Trophoblast cell (in vitro differentiated cells and primary cell): ENCODE measurements around the gene GNAT1.

Experiments used
- DNase-seq, 2 donors: peaks; one replicate each; pipeline ENCODE4 v3.0.0-alpha.2; 2016
- H2AFZ ChIP-seq: 2 replicates; pipeline ENCODE4 v1.6.1; 2013; ENCODE audit warnings: low read length, moderate library complexity, mild to moderate bottlenecking; ENCODE audit not compliant: insufficient read depth, poor library complexity
- H2AK5ac ChIP-seq: 2 replicates; pipeline ENCODE4 v1.6.1; 2013; ENCODE audit warnings: mild to moderate bottlenecking, low read length
- H2BK120ac ChIP-seq: 2 replicates; pipeline ENCODE4 v1.6.1; 2013; ENCODE audit warnings: low read length, mild to moderate bottlenecking, moderate library complexity; ENCODE audit not compliant: insufficient read depth, poor library complexity
- H2BK12ac ChIP-seq: 2 replicates; pipeline ENCODE4 v1.6.1; 2013; ENCODE audit warnings: mild to moderate bottlenecking, low read length, moderate library complexity
- H2BK5ac ChIP-seq: 2 replicates; pipeline ENCODE4 v1.6.1; 2013; ENCODE audit warnings: low read length, low read depth, moderate library complexity, mild to moderate bottlenecking; ENCODE audit not compliant: poor library complexity
- H3K14ac ChIP-seq: 2 replicates; pipeline ENCODE4 v1.6.1; 2013; ENCODE audit warnings: mild to moderate bottlenecking, low read length
- H3K18ac ChIP-seq: 2 replicates; pipeline ENCODE4 v1.6.1; 2013; ENCODE audit warnings: mild to moderate bottlenecking, low read length
- H3K23ac ChIP-seq: 2 replicates; pipeline ENCODE4 v1.6.1; 2013; ENCODE audit warnings: low read length
- H3K27ac ChIP-seq: 2 replicates; pipeline ENCODE4 v1.5.1; 2013; ENCODE audit warnings: low read depth, mild to moderate bottlenecking, inconsistent platforms, low read length, moderate library complexity
- H3K27me3 ChIP-seq: 2 replicates; pipeline ENCODE4 v1.6.1; 2013; ENCODE audit warnings: inconsistent platforms, mild to moderate bottlenecking, low read length, moderate library complexity; ENCODE audit not compliant: insufficient read depth
- H3K36me3 ChIP-seq, 2 experiments: 1 replicate in 1 of 2; 2 replicates in 1 of 2; pipeline ENCODE4 v1.6.1; 2013; ENCODE audit warnings: low read length in 2 of 2, mild to moderate bottlenecking in 2 of 2, moderate library complexity in 1 of 2; ENCODE audit not compliant: insufficient read depth in 2 of 2, control insufficient read depth in 1 of 2
- H3K4ac ChIP-seq: 2 replicates; pipeline ENCODE4 v1.6.1; 2013; ENCODE audit warnings: low read depth, mild to moderate bottlenecking, low read length, moderate library complexity
- H3K4me1 ChIP-seq, 2 experiments: 1 replicate in 1 of 2; 2 replicates in 1 of 2; pipeline ENCODE4 v1.6.1; 2013; ENCODE audit warnings: low read length in 2 of 2, mild to moderate bottlenecking in 2 of 2, moderate library complexity in 1 of 2; ENCODE audit not compliant: insufficient read depth in 2 of 2, control insufficient read depth in 1 of 2
- H3K4me2 ChIP-seq: 2 replicates; pipeline ENCODE4 v1.6.1; 2013; ENCODE audit warnings: inconsistent platforms, mild to moderate bottlenecking, low read length, moderate library complexity
- H3K4me3 ChIP-seq: 2 replicates; pipeline ENCODE4 v1.5.1; 2013; ENCODE audit warnings: mild to moderate bottlenecking, low read depth, low read length, inconsistent platforms
- H3K79me1 ChIP-seq: one replicate; pipeline ENCODE4 v1.6.1; 2013; ENCODE audit warnings: low read length
- H3K79me2 ChIP-seq: 2 replicates; pipeline ENCODE4 v1.6.1; 2013; ENCODE audit warnings: low read length, mild to moderate bottlenecking; ENCODE audit not compliant: control insufficient read depth, insufficient read depth, poor library complexity
- H3K9ac ChIP-seq: 2 replicates; pipeline ENCODE4 v1.6.1; 2013; ENCODE audit warnings: mild to moderate bottlenecking, low read length
- H3K9me3 ChIP-seq: 2 replicates; pipeline ENCODE4 v1.6.1; 2013; ENCODE audit warnings: low read depth, mild to moderate bottlenecking, control low read depth, inconsistent platforms, low read length; ENCODE audit not compliant: insufficient read depth
- H4K12ac ChIP-seq: 2 replicates; pipeline ENCODE4 v1.6.1; 2013; ENCODE audit warnings: low read depth, mild to moderate bottlenecking, low read length, moderate library complexity
- H4K8ac ChIP-seq: 2 replicates; pipeline ENCODE4 v1.6.1; 2013; ENCODE audit warnings: low read depth, mild to moderate bottlenecking, low read length, moderate library complexity
- H4K91ac ChIP-seq: one replicate; pipeline ENCODE4 v1.6.1; 2013; ENCODE audit warnings: low read depth, mild to moderate bottlenecking, low read length, moderate library complexity
- WGBS: extraction: QIAGEN DNeasy Blood & Tissue Kit; methylation state at CpG from one replicate; pipeline ENCODE4 v1.1.7; 2013; ENCODE audit warnings: missing lambda C conversion rate; ENCODE audit not compliant: insufficient read length, insufficient coverage; ENCODE audit errors: extremely low coverage; 5-methylcytosine and 5-hydroxymethylcytosine counted together

The GNAT1 gene

GRCh38 chr3:50194903-50195500 is 3.6 kb downstream of the GNAT1 start:
- no peak overlapping the region for H3K14ac ChIP-seq
- no peaks in the 10 kb centered on the region for H3K9me3 ChIP-seq
- no peak overlapping the region for H3K4me2 ChIP-seq
- no peak overlapping the region for H2AFZ ChIP-seq
- H3K4ac ChIP-seq: no peak overlapping the region
- H2BK5ac ChIP-seq: no peak overlapping the region
- no peak for DNase-seq
- H3K23ac ChIP-seq: no peak overlapping the region
- no peak overlapping the region for H3K9ac ChIP-seq
- H2BK120ac ChIP-seq: no peak overlapping the region
- no peak overlapping the region for H4K8ac ChIP-seq
- peak overlapping the region; percentile 27 for H4K91ac ChIP-seq
- peaks cover 0 to 4% of the 10 kb centered on the region in 2 experiments for H3K4me1 ChIP-seq
- no peaks in the 10 kb centered on the region for H3K36me3 ChIP-seq
- no peak overlapping the region for H2BK12ac ChIP-seq
- no peaks in the 10 kb centered on the region for H3K79me2 ChIP-seq
- WGBS: no CpG with 5 or more reads among the region's 14 CpGs
- no peaks in the 10 kb centered on the region for H3K27me3 ChIP-seq
- no peaks in the 10 kb centered on the region for H3K79me1 ChIP-seq
- no peak overlapping the region for H3K18ac ChIP-seq
- H3K27ac ChIP-seq: no peak overlapping the region
- H2AK5ac ChIP-seq: no peak overlapping the region
- no peak overlapping the region for H3K4me3 ChIP-seq
- H4K12ac ChIP-seq: no peak overlapping the region

DNA sequence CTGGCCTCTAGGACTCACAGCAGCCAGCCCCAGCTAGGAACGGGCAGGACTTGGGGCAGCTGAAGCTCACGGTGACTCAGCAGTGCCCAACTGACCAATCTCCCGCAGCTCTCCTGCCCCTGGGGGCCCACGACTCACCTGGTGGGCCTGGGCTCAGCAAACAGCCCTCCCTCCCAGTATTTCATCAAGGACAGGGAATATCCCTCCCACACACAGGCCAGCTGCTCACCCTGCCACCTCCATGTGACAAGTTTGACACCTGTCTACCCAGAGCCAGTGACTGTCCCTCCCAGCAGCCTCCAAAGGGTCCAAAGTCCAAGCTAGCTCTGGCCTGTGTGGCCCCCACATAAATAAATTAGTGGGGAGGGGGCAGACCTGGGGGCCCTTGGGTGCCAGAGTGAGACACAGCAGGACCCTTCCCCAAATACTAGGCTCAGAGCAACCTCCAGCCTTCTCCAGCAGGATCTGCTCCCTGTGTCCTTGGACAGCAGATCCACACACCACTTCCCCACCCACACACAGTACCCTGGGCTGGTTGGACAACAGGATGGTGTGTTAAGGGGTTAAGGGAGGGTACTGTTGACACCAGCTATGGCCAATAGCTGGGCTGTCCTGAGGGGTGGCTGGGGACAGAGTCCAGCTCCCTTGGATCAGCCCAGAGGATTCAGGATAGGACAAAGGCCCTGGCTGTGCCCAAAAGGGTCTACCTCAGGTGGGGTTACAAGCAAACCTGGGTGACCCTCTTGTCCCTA is 4.3 kb downstream of the GNAT1 start:
- H3K14ac ChIP-seq: no peak overlapping the region
- H3K9ac ChIP-seq: no peak overlapping the region
- no peak overlapping the region for H2BK12ac ChIP-seq
- peak overlapping the region; percentile 27 for H4K91ac ChIP-seq
- H3K23ac ChIP-seq: no peak overlapping the region
- no peaks in the 10 kb centered on the region for H3K27me3 ChIP-seq
- no peak overlapping the region for H3K27ac ChIP-seq
- DNase-seq: no peak
- no peak overlapping the region for H4K12ac ChIP-seq
- no peak overlapping the region for H2BK120ac ChIP-seq
- no peak overlapping the region for H3K4me3 ChIP-seq
- peaks cover 0 to 4% of the 10 kb centered on the region in 2 experiments for H3K4me1 ChIP-seq
- no peak overlapping the region for H3K4me2 ChIP-seq
- H2AK5ac ChIP-seq: no peak overlapping the region
- WGBS: no CpG with 5 or more reads among the region's 4 CpGs
- no peaks in the 10 kb centered on the region for H3K79me2 ChIP-seq
- H3K36me3 ChIP-seq: no peaks in the 10 kb centered on the region
- H3K79me1 ChIP-seq: no peaks in the 10 kb centered on the region
- H2BK5ac ChIP-seq: no peak overlapping the region
- no peak overlapping the region for H4K8ac ChIP-seq
- no peak overlapping the region for H2AFZ ChIP-seq
- H3K18ac ChIP-seq: no peak overlapping the region
- no peak overlapping the region for H3K4ac ChIP-seq
- H3K9me3 ChIP-seq: no peaks in the 10 kb centered on the region

GRCh38 chr3:50196253-50196801 is 4.9 kb downstream of the GNAT1 start:
- Histone ChIP-seq H4K8ac (no peak overlapping the region), H3K4me3 (no peak overlapping the region), H3K14ac (no peak overlapping the region), H3K4ac (no peak overlapping the region), H3K79me2 (no peaks in the 10 kb centered on the region), H3K4me1 (peaks cover 0 to 4% of the 10 kb centered on the region in 2 experiments), H3K18ac (no peak overlapping the region), H2BK5ac (no peak overlapping the region), H3K27ac (no peak overlapping the region), H3K23ac (no peak overlapping the region), H2AK5ac (no peak overlapping the region), H4K91ac (no peak overlapping the region), H3K27me3 (no peaks in the 10 kb centered on the region), H3K36me3 (no peaks in the 10 kb centered on the region), H2BK120ac (no peak overlapping the region), H3K4me2 (no peak overlapping the region), H3K9me3 (no peaks in the 10 kb centered on the region), H3K79me1 (no peaks in the 10 kb centered on the region), H4K12ac (no peak overlapping the region), H3K9ac (no peak overlapping the region), H2AFZ (no peak overlapping the region), H2BK12ac (no peak overlapping the region)
- DNase-seq: no peak
- no CpG with 5 or more reads among the region's 6 CpGs for WGBS

DNA sequence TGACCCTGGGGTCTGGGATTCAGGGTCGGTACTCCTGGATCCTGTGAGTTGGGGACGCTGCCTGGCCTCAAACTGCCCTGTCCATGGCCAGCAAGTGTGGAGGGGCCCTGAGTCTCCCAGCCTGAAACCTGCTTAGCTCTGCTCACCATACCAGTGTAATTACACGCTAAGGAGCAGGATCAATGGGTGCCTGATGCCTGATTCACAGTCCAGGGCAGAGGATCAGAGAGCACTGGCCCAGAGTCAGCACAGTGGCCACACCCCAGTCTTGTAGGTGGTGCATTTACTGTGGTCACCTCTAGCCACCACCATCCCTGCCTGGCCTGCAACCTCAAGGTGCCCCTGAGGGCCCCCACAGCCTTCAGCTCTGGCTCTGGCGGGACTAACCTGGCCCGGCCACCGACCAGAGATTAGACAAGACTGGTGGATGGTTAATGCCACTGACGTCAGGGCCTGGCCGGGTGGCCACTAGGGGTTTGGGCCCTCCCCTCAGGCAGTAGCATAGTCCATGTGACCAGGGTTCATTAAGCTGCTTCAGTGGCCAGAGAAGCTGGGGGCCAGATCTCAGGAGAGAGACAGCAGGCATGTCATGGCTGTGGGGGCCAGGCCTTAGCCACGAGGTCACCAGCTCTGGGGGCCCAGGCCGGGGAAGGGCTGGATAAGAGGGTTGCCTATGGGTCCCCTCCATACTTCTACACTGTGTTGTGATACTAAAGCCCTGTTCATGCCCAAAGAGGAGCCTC is 10.3 kb downstream of the GNAT1 start:
- Histone ChIP-seq H2BK5ac (no peak overlapping the region), H3K4me3 (no peak overlapping the region), H3K4ac (no peak overlapping the region), H3K79me1 (no peaks in the 10 kb centered on the region), H3K9me3 (peaks cover 3% of the 10 kb centered on the region), H3K36me3 (no peaks in the 10 kb centered on the region), H3K4me2 (no peak overlapping the region), H3K14ac (no peak overlapping the region), H2BK12ac (no peak overlapping the region), H3K23ac (no peak overlapping the region), H4K12ac (no peak overlapping the region), H3K18ac (no peak overlapping the region), H3K9ac (no peak overlapping the region), H3K27me3 (peaks cover 20% of the 10 kb centered on the region), H2AK5ac (no peak overlapping the region), H3K4me1 (peaks cover 9 to 14% of the 10 kb centered on the region in 2 experiments), H3K79me2 (peaks cover 2% of the 10 kb centered on the region), H3K27ac (no peak overlapping the region), H2AFZ (no peak overlapping the region), H4K8ac (no peak overlapping the region), H4K91ac (peak overlapping the region; percentile 33), H2BK120ac (no peak overlapping the region)
- no peak for DNase-seq
- no CpG with 5 or more reads among the region's 10 CpGs for WGBS
